Stimulated activated CD4-positive, alpha-beta T cell treated with anti-CD3 and anti-CD28 coated beads, Interleukin-4, amount 100 ng/mL, for 4 hours (primary cell): Measurements from ENCODE around the gene AGRN.
"Not testable (repeated sequence)": the region's sequence is repeated elsewhere in the genome, so short reads cannot be mapped to it uniquely, and the experiment has no call there.

ENCODE experiments used
- DNase-seq, 2 experiments: peaks; one replicate each; pipeline ENCODE4 v3.0.0-alpha.2; 2020

AGRN gene

GRCh38 chr1:1020000-1020404 is at the start of gene AGRN:
TSS of gene AGRN (plus strand) at chr1:1020120. CDS start at chr1:1020173, 53 bp downstream.
- no peak for DNase-seq

- no peak for DNase-seq
Measured at GRCh38 chr1:970242-970972, 49.5 kb upstream of the AGRN start.

GRCh38 chr1:970973-971730 is 48.8 kb upstream of the AGRN start:
- no peak for DNase-seq

- DNase-seq = no peak
Measured at GRCh38 chr1:971751-972506, 48.0 kb upstream of the AGRN start.

- no peak for DNase-seq
Measured at GRCh38 chr1:972726-973458, 47.0 kb upstream of the AGRN start.

- DNase-seq = no peak
Measured at GRCh38 chr1:973459-974292, 46.2 kb upstream of the AGRN start.

GRCh38 chr1:974293-974640 is 45.7 kb upstream of the AGRN start:
- DNase-seq = no peak

GRCh38 chr1:974687-975328 is 45.1 kb upstream of the AGRN start:
- DNase-seq = no peak

GRCh38 chr1:975365-975764 is 44.6 kb upstream of the AGRN start:
- no peak for DNase-seq

- DNase-seq = peak; percentile 59 to 63
Measured at GRCh38 chr1:975896-976683, 43.8 kb upstream of the AGRN start.

- not testable (repeated sequence) for DNase-seq
Measured at GRCh38 chr1:976791-977190, 43.1 kb upstream of the AGRN start.

- DNase-seq = no peak
Measured at GRCh38 chr1:978069-978834, 41.7 kb upstream of the AGRN start.

GRCh38 chr1:978835-979743 is 40.8 kb upstream of the AGRN start:
- no peak for DNase-seq

- no peak for DNase-seq
Measured at GRCh38 chr1:979744-980072, 40.2 kb upstream of the AGRN start.

GRCh38 chr1:980137-980571 is 39.8 kb upstream of the AGRN start:
- DNase-seq = no peak

- DNase-seq = no peak
Measured at GRCh38 chr1:980602-981395, 39.1 kb upstream of the AGRN start.

- no peak for DNase-seq
Measured at GRCh38 chr1:981491-981954, 38.4 kb upstream of the AGRN start.
